ENCODE measurements around the gene HOXC12. TPM values are rescaled to one million over a fixed set of nuclear protein-coding genes. Genes with fewer than 3 reads are reported as not detected.

Gene HOXC12
- total and polyA plus RNA-seq, 2 of the 8 experiments (the other 6 are each of a cell fraction or from before 2014, with no cell fraction given) = not detected

DNA sequence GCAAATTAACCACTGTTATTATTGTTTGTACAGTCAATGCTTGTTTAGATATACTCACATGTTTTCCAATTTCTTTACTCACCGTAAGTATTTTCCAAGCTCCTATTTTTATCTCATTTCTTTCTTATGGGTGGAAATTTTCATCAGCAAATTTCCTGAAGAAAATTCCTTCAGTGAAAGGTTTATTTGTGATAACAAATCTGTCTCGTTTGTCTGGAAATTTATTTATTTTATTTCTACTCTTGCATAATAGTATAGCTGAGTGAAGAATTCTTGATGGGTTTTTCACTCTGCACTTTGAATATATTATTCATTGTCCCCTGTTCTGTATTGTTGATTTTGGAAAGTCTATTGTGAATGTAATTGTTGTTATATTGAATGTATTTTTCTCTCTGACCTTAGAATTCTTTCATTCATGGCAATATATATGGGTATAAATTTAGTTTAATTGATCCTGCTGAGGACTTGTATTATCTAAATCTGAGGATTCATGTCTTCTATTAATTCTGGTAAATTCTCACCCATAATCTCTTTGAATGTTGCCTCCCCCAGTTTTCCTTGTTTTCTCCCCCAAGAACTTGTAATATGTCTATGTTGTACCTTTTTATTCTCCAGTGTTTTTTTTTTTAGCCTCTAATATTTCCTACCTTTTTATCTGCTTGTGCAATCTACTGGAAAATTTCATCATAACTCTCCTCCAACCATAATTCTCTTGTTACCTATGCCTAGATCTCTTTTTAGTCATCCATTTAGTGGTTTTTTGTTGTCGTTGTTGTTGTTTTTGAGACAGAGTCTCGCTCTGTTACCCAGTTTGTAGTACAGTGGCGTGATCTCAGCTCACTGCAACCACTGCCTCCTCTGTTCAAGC lies 37.7 kb upstream of the HOXC12 start:
- Histone ChIP-seq H2BK12ac (ENCODE audit: low read depth, low read length) (no peak overlapping the region), H2BK120ac (replicated peaks; ENCODE audit: low read depth, low read length) (no peak overlapping the region), H4K20me1 (replicated peaks in 1 of 2; ENCODE audit: control insufficient read depth in 1 of 2, insufficient read depth in 2 of 2, low read length in 2 of 2) (peaks cover 1% of the 10 kb centered on the region in 2 experiments), H2BK5ac (ENCODE audit: low read depth, low read length) (no peak overlapping the region), H2AFZ (ENCODE audit: low read length) (no peak overlapping the region), H3K56ac (replicated peaks; ENCODE audit: insufficient read length, low read depth, low read length) (no peak overlapping the region), H3K4me1 (replicated peaks in 1 of 4; ENCODE audit: control insufficient read depth in 3 of 4, insufficient read depth in 4 of 4, low read length in 3 of 4) (no peaks in the 10 kb centered on the region), H3K4ac (replicated peaks; ENCODE audit: insufficient read length, low read depth, low read length) (no peak overlapping the region), H3K27me3 (replicated peaks in 1 of 4; ENCODE audit: control insufficient read depth in 3 of 4, extremely low read depth in 1 of 4, insufficient read depth in 3 of 4, low read length in 3 of 4) (peaks cover 0 to 5% (median 2%) of the 10 kb centered on the region in 4 experiments; a peak in 4 of 7 replicates), H3K23ac (ENCODE audit: insufficient read length) (no peak overlapping the region), H3K36me3 (ENCODE audit: control insufficient read depth in 2 of 4, insufficient read depth in 4 of 4, low read length in 3 of 4) (no peaks in the 10 kb centered on the region; a peak in 1 of 8 replicates), H3K23me2 (ENCODE audit: low read depth, low read length) (no peaks in the 10 kb centered on the region), H2AK5ac (ENCODE audit: low read depth, low read length) (no peak overlapping the region), H4K5ac (ENCODE audit: insufficient read length, low read depth, low read length) (no peak overlapping the region), H4K8ac (ENCODE audit: extremely low read depth, insufficient read depth, low read length) (no peak overlapping the region), H3K27ac (ENCODE audit: low read depth, low read length) (no peak overlapping the region), H3K79me1 (ENCODE audit: low read depth, low read length) (no peaks in the 10 kb centered on the region), H3K14ac (ENCODE audit: insufficient read length) (no peak overlapping the region), H2BK20ac (ENCODE audit: low read length) (no peak overlapping the region), H3K9me3 (ENCODE audit: insufficient read depth in 2 of 2, low read depth in 1 of 2, low read length in 1 of 2) (no peaks in the 10 kb centered on the region), H4K91ac (replicated peaks; ENCODE audit: insufficient read length, low read length) (no peak overlapping the region), H2BK15ac (ENCODE audit: low read length) (no peak overlapping the region), H3K18ac (ENCODE audit: extremely low read depth, low read length) (no peak overlapping the region), H3K4me3 (ENCODE audit: extremely low read depth in 1 of 4, insufficient read depth in 2 of 4, low read depth in 3 of 4, low read length in 4 of 4) (no peak overlapping the region), H3K9ac (replicated peaks in 1 of 4; ENCODE audit: extremely low read depth in 1 of 4, low read depth in 3 of 4, low read length in 3 of 4) (no peak overlapping the region), H3K4me2 (ENCODE audit: insufficient read depth in 1 of 2, low read depth in 2 of 2, low read length in 2 of 2) (no peak overlapping the region), H3K79me2 (ENCODE audit: control insufficient read depth in 1 of 2, insufficient read depth in 2 of 2, low read length in 2 of 2) (no peaks in the 10 kb centered on the region)
- no peak for FAIRE-seq
- no peak for DNase-seq (ENCODE audit: low read depth in 1 of 2, low spot score in 2 of 2)
- CTCF ChIA-PET (ENCODE audit: partially characterized antibody) = interaction anchor here (0.6 kb wide), 1 partner anchor 99 kb away, joined by 3 read pairs; no protein-coding TSS in a partner anchor
- POLR2A ChIA-PET (ENCODE audit: partially characterized antibody) = no interaction called here
- 93% methylated on average over 5 of the region's 5 CpGs; no CpG with 5 or more reads in 1 of the 2 experiments for WGBS, 2 experiments (ENCODE audit: extremely low coverage in 1 of 2, insufficient coverage in 1 of 2, insufficient read length in 1 of 2, insufficient replicate concordance in 2 of 2, low coverage in 1 of 2, low lambda C conversion rate in 2 of 2, missing lambda C conversion rate in 1 of 2)
- TF ChIP-seq ATF3 (IDR thresholded peaks at IDR 0.05; ENCODE audit: insufficient read depth, low read depth, low read length) (no peak), USF2 (IDR thresholded peaks at IDR 0.05; ENCODE audit: low read length) (no peak), POLR2A (IDR thresholded peaks at IDR 0.05; ENCODE audit: control extremely low read depth in 1 of 2, low read depth in 2 of 2, low read length in 2 of 2) (no peak)

Data from H1 (cell line).